HUDEP-2 (cell line): Measurements from ENCODE around the gene PPP3R1.

Experiments used
- DNase-seq, 76 experiments: peaks; one replicate each; lab custom pipeline; 2025; ENCODE audit not compliant: unreplicated experiment in 76 of 76; lab: John Stamatoyannopoulos, UW

Gene PPP3R1

DNA sequence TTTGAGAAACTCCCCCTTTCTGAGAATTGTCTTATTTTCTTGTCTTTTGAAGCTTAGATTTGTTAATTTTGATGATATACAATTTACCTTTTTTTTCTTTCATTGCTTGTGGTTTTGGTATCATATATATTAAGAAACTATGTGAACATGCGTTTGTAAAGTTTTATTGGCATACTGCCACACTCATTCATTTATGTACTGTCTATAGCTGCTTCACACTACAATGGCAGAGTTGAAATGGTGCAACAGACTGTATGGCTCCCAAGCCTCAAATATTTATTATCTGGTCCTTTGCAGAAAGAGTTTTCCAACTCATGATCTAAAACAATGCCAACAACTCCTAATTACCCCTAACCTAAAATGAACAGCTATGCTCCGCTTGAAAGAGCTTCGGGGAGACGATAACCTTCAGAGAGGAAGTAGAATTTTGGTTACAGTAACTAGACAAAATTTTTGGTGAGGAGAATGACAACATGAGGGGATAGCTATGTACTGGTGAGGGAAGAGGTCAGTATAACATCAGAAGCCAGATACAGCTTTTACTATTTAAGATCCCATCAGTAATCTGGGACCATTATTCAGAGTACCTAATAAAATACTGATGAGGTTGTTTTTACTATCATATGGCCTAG lies 16.1 kb downstream of the PPP3R1 start:
- no peak for DNase-seq

DNA sequence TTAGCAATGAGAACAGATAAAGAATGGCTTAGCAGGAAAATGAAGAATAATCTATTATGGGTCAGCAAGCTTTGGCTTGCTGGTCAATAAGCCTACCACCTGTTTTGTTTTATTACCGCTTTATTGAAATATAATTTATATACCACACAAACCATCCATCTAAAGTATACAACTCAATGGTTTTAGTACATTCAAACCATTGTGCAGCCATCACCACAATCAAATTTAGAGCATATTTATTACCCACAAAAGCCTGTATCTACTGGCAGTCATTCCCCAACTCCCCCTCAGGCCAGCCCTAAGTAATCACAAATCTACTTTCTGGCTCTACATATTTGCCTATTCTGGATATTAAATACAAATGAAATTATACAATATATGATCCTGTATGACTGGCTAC lies 17.2 kb downstream of the PPP3R1 start:
- no peak for DNase-seq

DNA sequence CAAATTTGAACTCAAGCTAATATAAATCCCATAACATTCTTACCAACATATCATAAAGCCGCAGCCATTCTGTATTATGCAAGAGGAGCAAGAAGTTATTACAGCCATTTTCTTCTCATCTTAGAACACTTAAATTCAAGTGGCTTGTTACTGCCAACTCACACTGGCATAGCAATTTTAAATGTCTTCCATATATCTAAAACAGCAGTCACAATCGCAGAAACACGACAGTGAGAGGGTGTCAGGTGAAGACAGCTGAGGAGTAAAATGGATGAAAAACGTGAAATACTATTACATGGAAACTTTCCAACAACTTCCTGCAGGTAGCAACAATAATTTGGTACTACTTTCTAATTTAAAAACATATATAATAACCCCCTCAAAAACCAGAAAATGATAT lies 17.9 kb downstream of the PPP3R1 start:
- no peak for DNase-seq

DNA sequence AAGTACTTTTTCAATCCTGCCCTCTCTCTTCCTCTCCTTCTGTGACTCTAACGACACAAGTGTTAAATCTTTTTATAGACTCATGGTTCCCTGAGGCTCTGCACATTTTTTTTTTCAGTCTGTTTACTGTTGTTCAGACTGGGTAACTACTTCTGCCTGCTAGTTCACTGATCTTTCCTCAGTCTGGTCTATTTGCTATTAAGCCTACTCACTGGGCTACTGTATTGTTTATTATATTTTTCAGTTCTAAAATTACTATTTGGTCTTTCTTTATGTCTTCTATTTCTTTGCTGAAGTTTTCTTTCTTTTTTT lies 21.3 kb downstream of the PPP3R1 start:
- no peak for DNase-seq

DNA sequence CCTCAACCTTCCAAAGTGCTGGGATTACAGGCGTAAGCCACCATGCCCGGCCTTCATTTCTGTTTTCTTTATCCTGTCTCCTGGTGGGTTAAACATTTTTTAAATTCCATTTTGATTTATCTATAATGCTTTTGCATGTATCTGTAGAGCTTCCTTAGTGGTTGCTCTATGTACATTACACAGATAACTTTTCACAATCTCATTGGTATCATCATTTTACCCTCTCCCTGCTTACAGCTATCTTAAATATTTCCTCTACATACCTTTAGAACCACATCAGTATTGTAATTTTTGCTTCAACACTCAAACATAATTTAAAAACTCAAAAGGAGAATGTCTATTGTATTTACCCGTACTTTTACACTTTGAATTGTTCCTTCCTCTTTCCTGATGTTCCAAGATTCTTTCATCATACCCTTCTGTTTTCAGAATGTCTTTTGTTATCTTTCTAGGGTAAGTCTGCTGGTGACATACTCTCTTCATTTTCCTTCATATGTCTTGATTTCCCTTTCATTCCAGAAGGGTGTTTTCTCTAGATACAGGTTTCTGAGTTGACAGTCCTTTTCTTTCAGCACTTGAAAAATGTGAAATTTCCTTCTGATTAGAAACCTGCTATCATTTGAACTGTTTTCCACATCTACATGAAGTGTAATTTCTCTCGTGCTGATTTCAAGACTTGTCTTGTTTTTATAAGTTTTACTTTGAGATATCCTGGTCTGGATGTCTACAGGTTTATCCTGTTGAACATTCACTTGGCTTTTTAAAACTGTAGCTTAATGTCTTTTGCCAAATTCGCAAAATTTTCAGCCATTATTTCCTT lies 21.9 kb downstream of the PPP3R1 start:
- no peak for DNase-seq

DNA sequence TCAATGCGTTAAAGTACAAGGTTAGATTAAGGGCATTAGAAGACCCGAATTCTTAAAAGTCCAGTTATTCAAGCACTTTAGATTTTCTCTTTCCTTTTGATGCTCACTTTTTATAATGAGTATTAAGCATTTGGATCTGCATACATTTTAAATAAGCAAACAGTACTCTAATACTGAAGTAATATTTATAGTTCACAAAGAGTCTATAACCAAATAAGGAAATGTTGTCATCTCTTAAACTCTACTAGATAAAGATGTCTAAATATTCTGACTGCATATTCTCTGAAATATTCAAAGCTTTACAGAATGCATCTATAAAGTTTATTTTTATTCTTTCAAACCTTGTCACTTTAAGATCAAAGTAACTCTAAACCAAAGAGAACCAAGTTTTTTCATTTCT lies 25.5 kb downstream of the PPP3R1 start:
- DNase-seq, result no peak

DNA sequence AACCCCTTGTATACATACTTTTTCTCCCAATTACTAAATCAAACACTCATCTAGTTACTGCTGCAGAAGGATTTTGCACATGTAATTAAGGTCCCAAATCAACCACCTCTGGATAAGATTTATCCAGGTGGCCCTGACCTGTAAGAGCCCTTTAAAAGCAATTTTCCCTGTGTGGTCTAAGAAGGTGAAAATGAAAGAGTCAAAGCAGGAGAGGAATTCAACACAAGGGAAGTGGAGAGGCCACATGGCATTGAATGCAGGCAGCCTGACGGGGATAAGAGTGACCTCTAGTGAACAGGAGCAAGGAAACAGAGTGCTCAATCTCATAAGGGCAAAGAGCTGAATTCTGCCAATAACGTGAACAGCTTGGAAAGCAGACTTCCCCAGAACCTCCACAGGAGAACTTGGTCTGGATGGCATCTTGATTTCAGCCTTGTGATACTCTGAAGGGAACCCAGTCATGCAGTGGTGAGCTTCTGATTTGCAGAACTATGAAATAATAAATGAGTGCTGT lies 27.2 kb downstream of the PPP3R1 start:
- peak in 25 of 76 experiments; percentile 3 to 49 (median 25) for DNase-seq

DNA sequence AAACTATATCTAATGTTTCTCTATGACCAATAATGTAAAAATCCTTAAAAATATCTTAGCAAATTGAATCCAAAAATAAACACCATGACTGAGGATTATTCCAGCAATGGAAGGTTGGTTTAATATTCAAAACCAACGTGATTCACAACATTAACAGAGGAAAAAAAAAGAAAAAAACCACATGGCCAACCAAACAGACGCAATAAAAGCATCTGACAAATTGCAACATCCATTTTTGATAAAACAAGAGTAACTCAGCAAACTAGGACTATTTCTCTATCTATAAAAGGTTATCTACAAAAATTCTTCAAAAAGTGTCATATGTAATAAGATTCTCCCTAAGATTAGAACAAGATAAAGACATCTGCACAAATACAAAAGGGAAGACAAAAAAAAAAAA lies 28.9 kb downstream of the PPP3R1 start:
- no peak for DNase-seq

DNA sequence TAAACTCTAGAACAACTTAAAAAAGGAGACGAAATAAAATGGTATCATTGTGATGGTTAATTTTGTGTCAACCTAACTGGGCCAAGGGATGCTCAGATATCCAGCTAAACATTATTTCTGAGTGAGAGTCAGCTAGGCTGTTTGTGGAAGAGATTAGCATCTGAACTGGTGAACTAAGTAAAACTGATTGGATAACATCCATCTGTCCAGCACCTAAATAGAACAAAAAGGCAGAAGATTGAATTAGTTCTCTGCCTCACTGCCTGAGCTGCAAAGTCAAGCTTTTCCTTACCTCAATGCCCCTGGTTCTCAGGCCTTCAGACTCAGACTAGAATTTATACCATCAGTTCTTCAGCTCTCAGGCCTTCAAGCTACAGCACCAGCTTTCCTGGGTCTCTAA lies 30.0 kb downstream of the PPP3R1 start:
- DNase-seq, result no peak

DNA sequence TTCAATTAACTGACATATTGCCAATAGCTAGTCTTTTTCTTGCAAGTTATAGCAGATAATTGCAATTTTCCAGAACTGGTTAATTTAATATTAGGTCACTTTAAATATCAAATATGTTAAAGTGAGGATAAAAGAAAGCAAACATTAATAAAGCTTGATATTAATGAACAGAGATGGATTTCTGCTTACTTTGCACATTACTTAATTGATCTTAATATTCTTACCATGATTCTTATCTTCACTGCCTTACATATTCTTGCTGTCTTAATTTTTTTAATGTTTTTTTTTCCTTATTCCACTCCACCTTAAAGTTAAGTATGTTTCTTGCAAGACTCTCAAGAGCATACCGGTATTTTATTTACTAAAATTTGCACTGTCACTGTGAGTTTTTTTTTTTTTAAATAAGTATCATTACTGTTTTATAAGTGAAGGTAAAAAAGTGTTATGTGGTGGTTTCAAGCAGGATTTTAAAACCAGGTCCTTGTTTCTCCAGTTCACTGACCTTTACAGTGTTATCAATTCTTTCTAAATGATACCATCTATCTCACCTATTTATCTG lies 33.9 kb downstream of the PPP3R1 start:
- no peak for DNase-seq

DNA sequence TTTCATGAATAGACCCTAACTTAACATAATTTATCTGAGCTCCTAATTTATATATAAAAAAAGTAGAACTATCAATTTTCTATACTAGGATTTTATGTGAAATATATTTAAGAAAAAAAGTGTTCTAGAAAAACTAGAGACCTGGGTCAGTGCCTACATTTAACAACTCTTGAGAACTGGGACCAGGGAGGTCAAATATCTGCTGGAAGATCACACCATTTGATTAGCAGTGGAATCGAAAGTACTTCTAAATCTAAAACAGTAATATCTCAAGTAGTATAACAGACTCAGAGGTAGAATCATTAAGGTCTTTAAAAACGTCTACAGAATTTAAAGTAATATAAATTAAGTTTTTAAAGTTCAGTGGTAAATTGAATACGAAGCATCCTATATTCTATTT lies 34.6 kb downstream of the PPP3R1 start:
- no peak for DNase-seq

DNA sequence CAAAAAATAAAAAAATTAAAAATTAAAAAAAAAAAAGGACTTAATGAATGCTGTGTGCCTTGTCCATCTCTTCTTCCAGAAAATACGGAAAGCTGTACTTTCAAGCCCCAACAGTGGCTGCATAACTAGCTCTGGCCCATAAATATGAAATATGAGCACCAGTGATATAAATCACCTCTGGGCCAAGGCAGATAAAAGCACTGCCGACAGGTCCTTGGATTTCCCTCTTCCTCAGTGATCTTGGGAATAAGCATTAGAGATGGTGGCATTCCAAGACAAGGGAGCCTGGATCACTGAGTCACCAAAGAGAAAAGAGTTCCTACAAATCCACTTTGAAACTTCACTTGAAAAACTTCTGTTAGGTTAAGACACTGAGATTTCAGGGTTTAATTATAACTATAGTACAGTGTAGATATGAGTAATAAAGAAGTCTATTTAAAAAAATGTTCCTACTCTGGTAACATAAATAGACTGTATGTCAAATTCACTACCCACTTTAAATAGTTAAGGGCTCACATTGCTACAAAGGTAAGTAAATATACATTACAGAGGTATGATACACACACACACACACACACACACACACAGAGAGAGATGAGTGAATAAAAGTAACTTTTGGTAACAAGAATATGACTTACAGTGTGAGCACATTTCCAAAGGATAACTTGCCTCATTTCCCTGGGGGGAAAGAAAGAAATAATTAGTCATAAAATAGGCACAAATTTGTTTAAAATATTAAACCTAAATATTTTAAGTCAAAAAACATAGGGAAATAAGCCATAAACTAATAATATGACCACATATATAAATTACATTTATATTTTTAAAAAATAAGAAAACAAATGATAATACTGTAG lies 35.6 kb downstream of the PPP3R1 start:
- DNase-seq, result no peak

DNA sequence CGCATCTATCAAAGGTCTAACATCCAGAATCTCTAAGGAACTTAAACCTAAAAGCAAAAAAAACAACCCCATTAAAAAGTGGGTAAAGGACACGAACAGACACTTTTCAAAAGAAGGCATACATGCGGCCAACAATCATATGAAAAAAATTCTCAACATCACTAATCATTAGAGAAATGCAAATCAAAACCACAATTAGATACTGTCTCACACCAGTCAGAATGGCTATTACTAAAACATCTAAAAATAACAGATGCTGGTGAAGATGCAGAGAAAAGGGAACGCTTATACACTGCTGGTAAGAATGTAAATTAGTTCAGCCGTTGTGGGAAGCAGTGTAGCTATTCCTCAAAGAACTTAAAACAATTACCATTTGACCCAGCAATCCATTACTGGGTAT lies 38.0 kb downstream of the PPP3R1 start:
- no peak for DNase-seq

DNA sequence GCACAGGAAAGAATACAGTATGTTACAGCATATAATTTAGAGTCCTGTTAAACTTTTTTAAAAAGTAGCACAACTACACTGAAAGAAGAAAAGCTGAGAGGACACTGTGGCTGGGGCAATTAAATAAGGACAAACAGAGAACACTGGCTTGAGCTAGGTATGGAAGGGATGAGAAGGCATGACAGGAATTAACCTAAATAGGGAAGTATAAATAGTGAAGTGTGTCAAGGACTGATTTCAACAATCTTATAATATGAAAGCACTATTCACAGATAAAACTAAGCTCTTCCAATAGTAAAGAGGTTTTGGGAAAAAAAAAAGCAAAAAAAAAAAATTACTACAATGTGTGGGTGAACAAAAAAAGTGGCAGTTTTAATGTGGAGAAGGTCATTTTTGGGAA lies 45.5 kb downstream of the PPP3R1 start:
- no peak for DNase-seq

DNA sequence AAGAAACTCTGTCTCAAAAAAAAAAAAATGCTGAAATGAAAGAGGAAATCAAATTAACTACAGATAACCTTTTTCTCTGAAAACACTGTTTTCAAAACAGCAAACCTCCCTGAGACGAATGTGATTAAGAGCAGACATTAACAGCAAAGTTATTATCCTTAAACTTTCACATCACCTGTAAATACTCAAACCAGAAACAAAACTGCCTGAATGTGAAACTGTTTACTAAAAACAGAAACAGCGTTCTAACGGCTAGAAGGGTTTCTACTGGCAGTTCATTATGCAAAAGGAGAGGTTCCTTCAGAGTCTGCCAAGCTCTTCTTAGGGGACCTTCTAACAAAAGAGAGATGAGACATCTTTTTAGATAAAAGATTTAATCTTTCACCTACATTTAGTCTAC lies 48.7 kb downstream of the PPP3R1 start:
- DNase-seq, result no peak

DNA sequence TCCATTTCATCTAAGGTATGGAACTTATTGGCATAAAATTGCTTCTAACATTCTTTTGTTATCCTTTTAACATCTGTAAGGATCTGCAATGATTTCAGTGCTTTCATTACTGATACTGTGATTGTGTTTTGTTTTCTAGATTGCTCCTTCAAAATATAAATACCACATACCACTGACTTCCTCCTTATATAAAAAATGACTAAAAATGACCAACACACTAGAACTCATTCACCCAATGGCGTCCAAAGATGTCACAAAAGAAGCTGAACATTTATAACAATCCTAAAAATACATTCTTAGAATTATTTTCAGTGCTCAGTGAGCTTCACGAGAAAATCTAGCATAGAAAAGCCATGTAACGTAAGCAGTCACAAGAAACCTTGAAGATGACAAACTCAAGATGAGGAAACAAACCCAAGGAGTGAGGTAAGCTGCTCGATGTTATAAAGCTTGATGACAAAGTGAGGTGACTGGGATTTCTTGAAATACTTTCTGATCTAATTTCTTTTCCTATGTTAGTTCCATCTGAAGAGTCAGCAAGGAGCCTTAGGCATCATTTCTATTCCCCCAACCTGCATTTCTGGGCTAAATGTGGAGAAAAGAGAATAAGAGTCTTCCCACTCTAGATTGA lies 52.1 kb downstream of the PPP3R1 start:
- no peak for DNase-seq

DNA sequence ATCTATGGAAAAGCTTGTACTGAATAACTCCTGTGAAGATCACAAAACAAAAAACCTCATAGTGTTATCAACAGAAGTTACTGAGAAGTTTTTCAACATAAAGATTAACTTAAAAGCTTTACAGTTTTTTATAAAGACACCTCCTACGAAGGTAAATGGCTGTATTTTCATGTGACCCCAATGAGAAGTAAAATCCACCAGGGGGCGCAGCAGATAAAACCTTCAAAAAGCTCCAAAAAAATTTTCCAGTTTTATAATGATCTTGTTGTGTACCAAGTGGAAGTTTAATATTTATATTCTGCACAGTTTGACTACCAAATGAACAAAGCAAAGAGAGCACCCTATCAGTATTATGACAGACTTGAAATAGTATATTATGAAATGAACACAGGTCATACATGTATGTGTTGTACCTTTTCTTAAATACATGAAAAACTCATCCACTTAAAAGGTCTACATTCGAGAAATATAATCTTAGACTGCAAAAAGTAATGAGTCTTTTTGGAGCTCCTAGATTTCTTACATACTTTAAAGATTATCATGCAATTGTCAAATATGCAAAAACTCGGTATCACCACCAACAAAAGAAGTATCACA lies 56.1 kb downstream of the PPP3R1 start:
- DNase-seq, result peak in 32 of 76 experiments; percentile 3 to 47 (median 20)

DNA sequence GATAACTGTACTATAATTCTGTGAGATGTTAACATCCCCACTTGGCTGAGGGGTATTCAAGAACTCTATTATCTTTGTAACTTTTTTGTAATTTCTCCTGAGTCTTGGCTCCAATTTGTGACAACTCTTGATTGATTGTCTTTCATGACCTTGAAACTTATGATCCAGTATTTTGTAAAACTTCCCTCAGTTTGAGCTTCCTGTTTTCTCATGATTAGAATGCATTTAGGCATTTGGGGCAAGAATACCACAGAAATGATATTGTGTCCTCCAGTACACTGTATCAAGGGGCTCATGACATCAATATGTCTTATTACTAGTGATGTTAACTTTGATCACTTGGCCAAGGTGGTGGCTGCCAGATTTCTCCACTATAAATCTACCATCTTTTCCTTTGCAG lies 57.2 kb downstream of the PPP3R1 start:
- no peak for DNase-seq

DNA sequence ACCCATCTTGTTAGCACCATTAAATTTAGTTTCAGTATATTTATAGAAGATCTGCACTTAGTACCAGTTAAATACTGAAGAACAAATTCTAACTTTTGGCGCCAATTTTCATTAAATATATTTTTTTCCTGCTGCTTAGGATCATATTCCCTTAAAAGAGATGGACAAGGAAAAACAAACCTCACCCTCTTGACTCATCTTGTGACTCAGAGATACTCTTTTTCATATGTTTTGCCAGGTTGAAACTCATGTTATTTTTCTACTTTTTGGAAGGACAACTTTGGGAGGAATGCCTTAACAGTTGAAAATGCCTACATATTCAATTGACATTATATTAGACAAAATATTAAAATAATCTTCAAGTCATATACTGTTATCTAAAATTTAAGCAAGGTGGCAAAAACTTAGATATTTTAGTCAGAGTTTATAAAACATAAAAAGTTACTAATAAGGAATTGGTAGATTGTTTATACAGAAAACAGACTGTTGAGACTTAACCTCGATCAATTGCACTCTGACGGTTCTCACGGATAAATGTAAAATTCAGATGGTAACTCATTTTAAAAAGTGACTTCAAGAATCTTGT lies 58.5 kb downstream of the PPP3R1 start:
- DNase-seq, result no peak

DNA sequence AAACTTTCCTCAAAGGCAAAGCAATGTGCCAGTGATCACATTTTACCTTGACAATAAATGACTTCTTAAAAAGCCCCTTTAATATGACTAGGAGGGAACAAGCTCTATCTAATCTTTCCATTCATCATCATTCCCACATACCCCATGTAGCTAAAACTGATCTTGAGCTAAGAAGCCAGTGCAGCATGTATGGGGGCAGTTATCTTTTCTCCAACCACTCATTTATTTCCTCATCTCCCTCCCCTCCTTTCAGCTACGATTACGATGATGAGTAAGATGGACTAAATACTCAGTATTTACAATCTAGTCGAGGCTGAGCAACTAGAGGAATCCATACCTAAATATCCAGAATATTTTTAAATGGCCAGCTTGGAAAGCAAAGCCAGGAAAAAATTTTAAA lies 59.2 kb downstream of the PPP3R1 start:
- DNase-seq, result peak in 7 of 76 experiments; percentile 11 to 39 (median 15)
